Ovary (tissue), 3 donors: ENCODE measurements around the gene MAP2K5.

Experiments
- POLR2A ChIP-seq: fragments of 450-650 bp; IDR thresholded peaks from one replicate; pipeline ENCODE4 v1.6.1; 2017; ENCODE audit warnings: antibody characterized with exemption, mild to moderate bottlenecking, moderate library complexity
- TF ChIP-seq, protein P1 (sequence below), 3 donors: fragments of 450-650 bp in 2 of 3; fragments of 200-600 bp in 1 of 3; IDR thresholded peaks; one replicate each; pipeline versions ENCODE4 v1.5.1 to v1.8.0; 2016 to 2022; ENCODE audit warnings: antibody characterized with exemption in 3 of 3, mild to moderate bottlenecking in 1 of 3
- donor health status: DM: no; HTN: no; CAD: no.

DNA sequence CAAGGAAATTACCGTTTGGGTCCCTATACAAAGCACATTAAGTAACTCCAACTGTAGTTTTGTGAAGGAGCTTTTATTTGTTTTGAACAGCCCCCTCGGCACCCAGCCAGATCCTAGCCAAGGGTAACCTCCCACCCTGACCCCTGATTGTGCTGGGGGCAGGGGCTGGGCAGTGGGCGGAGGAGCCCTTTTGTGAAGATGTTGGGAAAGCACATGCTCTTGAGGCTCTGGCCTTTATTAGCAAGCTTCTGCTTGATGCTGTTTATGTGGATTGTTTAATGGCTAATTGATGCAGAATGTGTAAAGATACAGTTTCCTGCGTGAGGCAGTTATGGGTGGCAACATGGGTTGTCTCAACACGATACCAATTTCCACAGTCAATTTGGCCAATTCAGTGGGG is 136.5 kb downstream of the MAP2K5 start:
- TF ChIP-seq, protein P1, sequence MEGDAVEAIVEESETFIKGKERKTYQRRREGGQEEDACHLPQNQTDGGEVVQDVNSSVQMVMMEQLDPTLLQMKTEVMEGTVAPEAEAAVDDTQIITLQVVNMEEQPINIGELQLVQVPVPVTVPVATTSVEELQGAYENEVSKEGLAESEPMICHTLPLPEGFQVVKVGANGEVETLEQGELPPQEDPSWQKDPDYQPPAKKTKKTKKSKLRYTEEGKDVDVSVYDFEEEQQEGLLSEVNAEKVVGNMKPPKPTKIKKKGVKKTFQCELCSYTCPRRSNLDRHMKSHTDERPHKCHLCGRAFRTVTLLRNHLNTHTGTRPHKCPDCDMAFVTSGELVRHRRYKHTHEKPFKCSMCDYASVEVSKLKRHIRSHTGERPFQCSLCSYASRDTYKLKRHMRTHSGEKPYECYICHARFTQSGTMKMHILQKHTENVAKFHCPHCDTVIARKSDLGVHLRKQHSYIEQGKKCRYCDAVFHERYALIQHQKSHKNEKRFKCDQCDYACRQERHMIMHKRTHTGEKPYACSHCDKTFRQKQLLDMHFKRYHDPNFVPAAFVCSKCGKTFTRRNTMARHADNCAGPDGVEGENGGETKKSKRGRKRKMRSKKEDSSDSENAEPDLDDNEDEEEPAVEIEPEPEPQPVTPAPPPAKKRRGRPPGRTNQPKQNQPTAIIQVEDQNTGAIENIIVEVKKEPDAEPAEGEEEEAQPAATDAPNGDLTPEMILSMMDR (IDR thresholded peaks at IDR 0.05), result no peak
- no peak for TF ChIP-seq POLR2A
